Measurements from ENCODE around the gene SYNDIG1.
"Not testable (repeated sequence)": the region's sequence is repeated elsewhere in the genome, so short reads cannot be mapped to it uniquely, and the experiment has no call there.

The SYNDIG1 gene

DNA sequence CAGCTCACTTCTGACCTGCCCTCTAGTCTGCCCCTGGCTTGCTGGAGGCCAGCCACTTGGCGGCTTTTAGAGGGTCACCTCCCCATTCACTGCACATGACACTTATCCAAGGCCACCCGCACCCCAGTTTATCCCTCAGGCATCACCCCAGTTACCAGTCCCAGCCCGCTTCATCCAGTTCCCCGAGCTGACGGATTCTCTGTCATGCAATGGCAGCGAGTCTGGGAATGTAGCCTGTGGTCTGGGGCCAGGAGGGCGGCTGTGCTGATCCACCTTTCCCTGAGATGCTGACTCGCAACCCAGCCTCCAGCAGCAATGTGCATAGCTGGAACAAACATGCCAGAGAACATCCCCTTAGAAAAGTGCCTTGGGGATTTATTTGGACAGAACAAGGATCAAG lies 25.8 kb downstream of the SYNDIG1 start:
- DNase-seq: no peak

DNA sequence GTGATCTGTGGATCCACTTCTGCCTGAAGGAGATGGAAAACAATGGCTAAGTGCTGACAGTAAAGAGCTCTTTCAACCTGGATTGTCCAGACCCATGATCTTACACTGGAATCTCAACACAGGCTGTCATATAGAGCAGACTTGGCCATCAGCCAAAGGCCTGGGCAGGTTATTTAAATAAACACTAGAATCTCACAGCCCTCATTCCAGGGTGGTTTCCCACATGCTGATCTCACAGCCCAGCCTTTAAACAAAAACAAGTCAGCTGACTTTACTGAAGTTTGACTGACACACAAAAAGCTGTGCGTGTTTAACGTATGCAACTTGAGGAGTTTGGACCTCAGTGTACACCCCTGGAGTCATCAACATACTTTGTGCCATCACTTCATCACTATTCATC lies 28.4 kb downstream of the SYNDIG1 start:
- DNase-seq: no peak

DNA sequence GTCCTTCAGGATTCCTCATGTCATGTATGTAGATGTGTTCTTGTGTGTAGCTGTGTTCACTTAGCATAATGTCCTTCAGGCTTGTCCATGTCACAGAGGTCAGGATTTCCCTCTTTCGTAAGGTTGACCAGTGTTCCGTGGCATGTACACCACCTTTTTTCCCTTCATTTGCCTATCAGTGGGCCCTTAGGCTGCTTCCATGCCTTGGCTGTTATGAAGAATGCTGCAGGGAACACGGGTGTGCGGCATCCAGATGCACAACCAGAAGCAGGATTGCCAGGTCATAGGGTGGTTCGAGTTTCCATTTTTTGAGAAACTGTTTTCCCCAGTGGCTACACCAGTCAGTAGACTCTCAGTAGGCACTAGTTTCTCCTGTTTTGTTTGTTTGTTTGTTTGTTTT lies 29.2 kb downstream of the SYNDIG1 start:
- DNase-seq: no peak

DNA sequence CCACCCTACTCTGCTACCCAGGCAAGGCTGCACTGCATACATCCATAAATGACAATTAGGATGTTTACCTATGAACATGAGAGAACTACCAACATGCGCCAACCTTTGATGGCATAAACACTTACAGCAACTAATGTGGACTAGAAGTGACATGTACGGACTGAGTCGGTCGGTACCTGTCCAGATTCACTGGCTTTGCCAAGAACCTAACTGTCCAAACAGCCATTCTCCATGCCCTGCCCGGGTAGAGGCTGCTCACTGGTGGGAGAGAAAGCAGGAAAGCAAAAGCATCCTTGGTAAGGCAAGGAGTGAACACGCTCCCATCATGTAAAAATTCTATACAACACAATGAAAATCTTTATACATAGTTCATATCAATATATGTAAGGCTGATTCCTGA lies 30.0 kb downstream of the SYNDIG1 start:
- no peak for DNase-seq

DNA sequence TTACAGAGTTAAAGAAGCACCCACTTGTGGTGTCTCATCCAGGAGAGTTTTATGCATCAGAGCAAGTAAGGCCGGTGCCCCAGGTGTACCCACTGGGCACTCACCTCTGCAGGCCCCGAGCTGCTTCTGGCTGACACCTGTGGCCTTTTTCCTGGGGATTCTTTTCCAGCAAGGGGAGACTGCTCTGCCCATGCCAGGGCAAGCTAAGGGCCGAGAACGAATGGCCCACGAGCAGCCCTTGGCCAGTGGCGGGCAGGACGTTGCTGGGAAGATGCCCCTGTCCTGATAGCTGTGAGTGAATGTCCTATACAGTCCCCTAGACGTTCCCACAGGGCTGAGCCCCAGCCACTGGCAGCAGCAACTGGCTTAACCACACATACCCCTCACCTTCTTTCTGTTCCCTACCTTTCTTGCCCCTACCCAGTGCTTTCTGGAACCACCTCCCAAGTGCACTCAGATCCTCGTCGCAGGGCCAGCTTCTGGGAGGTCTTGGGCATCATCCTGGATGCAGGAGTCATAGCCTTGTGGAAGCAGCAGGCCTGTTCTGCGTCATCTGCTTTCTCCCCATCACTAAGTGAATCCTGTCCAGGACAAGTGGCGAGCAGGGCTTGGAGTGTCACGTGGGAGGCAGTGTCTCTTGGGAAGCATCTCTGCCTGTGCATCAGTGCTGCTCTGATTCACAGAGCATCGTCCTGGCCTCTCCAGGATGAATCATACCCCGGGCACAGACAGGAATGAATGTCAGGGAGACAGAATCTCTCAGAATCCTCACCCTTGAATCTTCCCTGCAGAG lies 32.5 kb downstream of the SYNDIG1 start:
- no peak for DNase-seq

DNA sequence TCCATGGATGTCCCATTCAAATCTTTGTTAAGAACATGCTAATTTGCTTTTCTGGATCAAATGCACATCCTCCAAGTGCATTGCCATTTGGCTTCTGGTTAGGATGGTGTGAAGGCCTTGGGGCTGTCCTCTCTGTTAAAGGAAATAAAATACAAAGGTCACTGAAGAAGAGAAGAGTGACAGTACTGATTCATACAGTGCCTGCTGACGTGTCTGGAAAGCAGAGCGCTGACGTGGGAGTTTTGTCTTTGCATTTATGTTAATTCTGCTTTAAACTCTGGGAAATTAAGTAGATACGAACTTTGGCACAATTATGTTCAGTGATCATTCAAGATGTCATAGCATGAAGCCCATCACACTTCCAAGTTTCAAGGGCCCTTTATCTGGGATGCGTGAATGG lies 33.2 kb downstream of the SYNDIG1 start:
- no peak for DNase-seq

DNA sequence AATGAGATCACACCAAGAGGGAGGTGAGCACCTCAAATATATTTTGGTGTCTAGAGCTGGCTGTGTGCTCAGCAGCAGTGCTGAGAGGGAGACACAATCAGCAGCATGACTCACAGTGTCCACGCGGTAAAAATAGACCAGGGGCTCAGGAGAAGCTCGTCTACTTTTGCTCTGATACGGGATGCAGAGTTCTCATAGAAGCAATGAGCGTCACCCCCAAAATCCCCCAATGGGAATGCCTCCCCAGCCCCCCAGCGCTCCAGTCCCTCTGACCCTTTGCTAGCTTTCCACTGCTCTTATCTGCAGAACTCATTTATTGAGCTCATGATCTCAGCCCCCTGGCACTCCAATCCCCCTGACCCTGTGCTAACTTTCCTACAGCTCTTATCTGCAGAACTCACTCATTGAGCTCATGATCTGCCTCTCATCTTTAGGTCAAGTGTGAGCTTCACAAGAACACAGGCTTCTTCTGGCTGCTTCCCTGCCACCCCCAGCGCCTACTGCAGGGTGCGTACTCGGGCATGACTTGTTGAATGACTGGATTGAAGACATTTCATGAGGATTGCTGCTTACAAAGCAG lies 34.0 kb downstream of the SYNDIG1 start:
- no peak for DNase-seq

DNA sequence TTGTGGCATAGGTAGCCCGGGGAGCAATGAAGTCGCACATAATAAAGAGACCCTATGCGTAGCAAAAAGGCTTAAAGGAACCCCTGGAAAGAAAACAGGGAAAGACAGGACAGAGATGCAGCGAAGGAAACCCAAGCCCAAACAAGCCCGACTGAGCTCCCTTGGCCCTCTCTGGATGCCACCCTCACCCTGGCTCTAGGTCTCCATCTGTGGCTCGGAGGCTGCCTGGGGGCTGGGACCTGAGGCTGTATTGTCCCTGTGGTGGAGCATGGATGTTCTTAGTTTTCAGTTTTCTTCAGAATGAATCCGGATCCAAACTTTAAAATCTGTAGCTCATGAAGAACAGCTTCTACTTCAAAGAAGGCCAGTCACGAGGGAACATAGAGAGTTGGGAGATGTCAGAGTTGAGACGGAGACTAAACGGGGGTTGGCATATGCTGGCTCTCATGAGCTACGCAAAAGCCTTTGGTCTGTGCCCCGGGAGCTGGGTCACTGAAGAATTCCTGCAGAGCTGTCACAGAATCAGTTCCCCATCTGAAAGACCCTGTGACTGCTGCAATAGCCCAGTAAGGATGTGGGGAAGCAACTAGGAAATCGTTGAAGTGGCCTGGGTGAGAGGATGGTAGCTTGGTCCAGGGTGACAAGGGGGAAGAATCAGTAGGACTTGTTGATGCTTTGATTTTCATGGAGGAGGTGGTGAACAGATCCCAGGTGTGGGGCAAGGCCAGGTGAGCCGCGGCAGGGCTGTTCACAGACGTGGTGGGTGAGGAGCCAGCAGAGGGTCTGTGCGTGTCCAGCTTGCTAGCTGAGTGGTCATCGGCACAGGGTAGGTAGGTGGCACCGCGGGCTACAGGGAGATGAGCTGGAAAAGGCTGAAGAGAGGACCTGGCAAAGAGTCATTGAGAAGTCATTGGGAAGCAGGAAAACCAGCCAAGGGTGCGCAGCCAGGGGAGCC lies 35.2 kb downstream of the SYNDIG1 start:
- DNase-seq: no peak

DNA sequence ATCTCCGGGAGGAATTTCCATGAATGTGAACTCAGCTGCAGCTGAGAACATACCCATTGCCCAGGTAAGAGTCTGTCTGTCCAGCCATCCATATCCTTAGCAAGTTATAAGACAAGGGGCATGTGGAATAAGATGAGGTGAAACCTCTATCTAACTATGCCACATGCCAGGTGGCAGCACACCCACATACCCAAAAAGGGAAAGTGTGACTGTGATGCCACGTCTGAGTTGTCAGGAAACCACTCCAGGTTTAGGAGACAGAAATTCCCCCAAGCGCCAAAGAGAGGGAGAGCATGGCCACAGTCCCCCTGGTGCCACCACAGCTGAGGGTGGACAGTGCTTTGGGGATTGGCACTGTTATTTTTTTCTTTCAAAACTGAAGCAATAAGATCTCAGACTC lies 36.7 kb downstream of the SYNDIG1 start:
- no peak for DNase-seq

DNA sequence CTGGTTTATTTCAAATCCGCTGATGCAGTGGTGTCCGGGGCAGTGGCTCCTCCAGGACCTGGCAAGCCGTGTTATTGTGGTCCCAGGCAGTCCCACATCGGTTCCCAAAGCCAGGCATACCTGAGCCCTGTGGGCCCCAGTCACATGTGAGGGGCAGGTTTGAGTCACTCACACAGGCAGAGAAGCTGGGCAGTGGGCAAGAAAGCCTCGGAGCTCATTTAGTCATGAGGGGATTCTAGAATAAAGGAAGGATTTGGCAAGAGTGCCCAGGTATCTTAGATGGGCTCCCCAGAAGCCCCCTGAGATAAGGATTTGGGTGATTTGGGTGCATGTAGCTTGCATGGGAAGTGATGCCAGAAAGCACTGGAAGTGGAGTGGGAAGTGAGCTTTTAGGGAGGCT lies 37.3 kb downstream of the SYNDIG1 start:
- no peak for DNase-seq

DNA sequence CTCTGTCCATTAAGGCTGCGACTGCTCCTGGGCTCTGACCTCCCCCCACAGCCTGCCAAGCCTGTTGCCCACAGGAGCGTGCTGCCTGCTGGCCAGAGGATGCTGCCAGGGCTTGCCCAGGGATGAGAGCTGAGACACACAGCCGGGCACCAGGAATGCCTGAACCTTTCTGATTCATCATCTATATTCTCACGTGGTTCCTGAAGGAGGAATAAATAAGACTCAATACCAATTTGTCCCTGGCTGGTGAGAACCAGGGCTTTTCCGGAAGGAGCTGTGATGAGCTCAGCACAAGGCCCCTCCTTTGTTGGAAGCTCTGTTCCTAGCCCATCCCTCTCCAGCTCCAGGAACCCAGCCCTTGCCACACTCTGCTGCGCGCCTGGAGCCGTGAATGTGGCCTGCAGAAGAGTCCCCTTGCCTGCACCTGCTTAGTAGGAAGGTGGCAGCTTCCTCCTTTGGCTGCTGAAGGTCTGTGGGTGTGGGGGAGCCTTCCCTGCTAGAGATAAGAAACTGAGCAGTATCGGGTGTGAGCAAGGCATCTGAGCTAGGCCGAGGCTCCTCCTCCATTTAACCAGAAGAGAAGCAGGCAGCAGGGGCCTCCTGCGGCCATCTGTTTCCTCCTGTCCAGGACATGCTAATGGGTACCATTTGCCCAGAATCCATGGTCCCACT lies 37.9 kb downstream of the SYNDIG1 start:
- no peak for DNase-seq

DNA sequence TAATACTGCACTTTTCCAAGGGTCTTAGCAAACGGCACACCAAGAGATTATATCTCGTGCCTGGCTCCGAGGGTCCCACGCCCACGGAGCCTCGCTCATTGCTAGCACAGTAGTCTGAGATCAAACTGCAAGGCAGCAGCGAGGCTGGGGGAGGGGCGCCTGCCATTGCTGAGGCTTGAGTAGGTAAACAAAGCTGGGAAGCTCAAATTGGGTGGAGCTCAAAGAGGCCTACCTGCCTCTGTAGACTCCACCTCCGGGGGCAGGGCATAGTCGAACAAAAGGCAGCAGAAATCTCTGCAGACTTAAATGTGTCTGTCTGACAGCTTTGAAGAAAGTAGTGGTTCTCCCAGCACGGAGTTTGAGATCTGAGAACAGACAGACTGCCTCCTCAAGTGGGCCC lies 43.0 kb downstream of the SYNDIG1 start:
- DNase-seq: not testable (repeated sequence)

DNA sequence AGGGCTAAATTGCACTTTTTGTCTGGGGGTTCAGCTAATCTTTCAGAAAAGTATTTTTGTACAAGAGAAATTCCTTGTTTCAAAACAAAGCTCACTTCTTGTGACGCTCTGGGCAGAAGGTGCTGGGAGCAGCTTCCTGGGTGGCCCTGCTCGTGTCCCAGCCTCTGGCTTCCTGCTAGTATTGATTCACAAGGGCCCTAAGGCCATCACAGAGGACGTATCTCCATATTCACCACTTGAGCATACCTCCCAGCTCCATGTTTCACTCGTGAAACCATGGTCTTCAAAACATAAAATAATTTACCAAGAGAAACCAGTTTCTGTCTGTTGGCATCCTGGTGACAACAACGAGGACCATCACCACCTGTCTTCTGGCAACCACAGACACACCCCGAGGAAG lies 49.1 kb downstream of the SYNDIG1 start:
- DNase-seq: no peak

DNA sequence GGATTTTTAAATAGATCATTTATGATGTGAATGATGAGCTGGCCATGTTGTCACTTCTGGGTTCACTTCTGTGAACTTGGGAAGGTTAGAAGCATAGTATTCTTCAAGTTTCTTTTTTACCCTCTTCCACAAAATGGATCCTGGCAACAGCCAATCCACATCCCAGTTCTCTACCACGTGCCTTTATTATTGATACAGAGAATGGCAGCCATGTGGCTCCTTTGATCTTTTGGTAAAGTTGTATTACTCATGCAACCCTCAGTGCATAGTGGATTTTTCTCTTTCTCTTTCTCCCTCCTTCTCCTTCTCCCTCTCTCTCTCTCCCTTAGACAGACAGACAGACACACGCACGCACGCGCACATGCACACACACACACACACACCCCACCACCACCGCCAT lies 50.0 kb downstream of the SYNDIG1 start:
- DNase-seq: no peak

DNA sequence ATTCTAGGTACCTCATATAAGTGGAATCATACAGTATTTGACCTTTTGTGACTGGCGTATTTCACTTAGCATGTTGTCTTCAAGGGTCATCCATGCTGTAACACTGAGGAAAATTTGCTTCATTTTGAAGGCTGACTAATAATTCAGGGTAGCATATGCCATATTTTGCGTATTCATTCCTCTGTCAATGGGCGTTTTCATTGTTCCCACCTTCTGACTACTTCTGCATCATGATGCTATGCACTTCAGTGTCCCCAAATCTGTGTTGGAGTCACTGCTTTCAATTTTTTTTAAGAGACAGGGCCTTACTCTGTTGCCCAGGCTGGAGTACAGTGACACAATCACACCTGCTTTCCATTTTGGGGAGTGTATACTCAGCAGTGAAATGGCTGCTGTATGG lies 51.6 kb downstream of the SYNDIG1 start:
- DNase-seq: no peak

DNA sequence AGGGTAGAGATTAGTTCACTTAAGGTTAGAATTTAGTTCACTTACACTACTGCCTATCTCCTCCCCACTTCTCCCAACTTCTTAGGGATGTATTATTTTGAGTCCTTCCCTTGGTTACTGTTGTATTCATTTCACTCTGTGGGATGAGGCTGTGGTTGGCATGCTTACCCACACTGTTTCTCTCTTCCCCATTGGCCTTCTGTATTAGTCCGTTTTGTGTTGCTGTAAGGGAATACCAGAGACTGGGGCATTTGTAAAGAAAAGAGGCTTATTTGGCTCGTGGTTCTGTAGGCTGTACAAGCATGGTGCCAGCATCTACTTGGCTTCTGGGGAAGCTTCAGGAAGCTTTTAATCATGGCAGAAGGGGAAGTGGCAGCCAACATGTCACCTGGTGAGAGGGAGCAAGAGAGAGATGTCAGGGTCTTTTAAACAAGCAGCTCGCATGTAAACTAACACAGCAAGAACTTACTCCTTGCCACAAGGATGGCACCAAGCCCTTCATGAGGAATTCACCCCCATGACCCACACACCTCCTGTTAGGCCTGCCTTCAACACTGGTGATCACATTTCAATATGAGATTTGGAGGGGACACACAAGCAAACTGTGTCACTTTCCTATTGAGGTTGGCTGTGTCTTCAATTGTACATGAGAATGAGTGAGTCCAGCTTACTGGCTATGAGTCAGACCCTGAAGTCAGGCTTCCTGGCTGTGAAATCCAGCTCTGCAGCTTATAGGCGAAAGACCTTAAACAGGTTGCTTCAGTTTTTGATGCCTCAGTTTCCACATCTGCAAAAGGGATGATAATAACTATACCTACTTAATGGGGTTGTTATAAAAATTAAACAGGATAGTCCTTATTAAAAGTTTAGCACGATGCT lies 53.3 kb downstream of the SYNDIG1 start:
- no peak for DNase-seq

DNA sequence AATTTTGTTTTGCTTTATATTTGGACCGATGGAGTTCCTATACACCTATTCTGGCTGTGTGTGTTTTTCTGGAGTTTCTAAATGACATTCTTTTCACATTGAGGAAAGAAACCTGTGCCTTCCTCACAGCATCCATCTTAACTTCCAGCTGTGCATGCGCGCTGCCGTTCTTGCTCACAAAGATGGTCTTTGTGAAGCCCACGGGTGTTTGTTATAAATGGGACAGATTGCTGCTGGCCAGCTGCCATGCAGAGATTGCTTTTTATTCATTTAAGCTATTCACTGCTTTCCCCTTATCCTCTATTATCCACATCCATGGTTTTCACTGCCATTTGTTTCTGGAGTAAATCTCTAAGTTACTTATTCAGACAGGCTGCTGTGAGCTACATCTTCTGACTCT lies 54.2 kb downstream of the SYNDIG1 start:
- no peak for DNase-seq

DNA sequence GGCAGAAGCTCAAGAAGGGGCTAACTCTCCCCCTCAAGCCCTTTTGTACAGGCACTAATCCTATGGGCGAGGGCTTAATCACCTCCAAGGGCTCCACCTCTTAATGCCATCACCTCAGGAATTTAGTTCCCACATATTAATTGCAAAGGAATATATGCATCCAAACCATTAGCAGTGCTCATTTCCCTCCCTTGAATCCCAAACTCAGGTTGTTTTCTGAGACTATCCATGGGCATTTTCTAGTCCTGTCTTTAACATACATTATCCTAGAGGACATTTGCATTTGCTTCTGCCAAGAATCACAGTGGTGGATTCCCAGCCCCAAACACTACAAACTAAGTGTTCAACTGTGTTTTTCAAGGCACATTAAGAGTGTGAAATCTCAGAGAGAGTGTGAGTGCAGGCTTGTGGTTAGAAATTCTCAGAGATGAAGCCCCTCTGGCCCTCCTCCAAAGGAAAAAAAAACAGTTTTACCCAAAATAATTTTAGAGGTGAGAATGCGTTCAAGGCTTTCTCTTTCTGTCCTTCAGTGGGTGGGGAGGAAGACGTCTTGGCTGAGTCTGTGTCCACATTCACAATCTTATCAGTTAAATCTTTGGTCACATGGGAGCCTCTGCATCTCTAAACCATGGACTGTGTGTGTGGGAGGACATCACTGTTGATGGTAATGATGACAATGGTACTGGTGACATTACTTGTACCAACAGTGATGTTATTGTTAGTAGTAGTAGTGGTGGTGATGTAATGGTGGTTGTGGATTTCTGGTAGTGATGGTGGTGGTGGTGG lies 59.3 kb downstream of the SYNDIG1 start:
- DNase-seq: no peak

DNA sequence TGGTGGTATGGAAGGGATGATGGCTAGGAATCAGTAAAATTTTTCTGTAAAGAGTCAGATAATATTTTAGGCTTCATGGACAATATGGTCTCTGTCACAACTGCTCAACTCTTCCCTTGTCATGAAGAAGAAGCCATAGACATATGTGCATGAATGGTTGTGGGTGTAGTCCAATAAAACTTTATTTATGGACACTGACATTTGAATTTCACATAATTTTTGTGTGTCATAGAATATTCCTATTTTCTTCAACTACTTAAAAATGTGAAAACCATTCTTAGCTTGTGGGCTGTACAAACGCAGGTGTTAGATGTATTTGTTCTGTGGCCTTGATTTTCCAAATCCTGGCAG lies 59.9 kb downstream of the SYNDIG1 start:
- DNase-seq: no peak

DNA sequence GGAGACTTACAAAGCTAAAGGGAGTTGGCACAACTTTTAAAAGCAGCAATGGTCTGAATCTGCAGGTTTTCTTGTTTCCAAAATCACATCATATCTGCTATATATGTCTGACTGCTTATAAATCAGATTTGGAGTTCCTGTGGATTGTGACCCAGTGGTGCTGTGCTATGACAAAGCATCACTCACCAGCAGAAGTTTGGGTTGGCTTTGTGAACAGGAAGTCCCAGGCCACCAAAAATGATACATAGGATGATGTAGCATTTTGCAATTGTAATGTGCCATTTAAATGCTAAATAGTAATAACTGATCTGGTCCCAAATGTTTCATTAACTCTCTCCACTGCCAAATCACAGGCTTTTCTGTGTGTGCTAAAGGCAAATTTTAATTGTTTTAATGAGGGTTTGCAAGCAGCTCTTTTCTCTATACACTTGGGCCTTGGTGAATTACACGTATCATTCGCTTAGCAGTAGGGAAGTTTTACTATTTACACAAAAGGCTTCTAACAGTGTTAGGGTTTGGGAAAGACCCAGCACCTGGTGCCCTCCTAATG lies 60.8 kb downstream of the SYNDIG1 start:
- no peak for DNase-seq

DNA sequence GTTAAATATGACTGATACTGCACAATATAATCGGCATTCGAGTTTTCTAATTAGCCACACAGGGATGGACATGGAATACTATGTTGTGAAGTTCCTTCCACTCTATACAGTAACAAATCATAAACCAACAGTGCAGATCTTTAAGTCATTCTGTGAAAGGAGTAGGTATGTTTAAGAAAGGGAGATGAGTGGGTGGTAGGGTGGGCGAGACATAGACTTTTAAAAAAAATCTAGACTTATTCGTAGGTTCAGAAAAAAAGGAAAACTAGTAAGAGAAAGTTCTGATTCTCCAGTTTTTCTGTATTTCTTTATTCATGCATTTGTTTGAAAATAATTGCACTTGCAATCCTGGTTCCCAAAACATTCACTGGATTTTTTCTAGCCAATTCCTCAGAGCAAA lies 61.8 kb downstream of the SYNDIG1 start:
- DNase-seq: no peak
